H1 (cell line): ENCODE results near the gene CHD6. TPM values are rescaled to one million over a fixed set of nuclear protein-coding genes. Genes with fewer than 3 reads are reported as not detected.

ENCODE experiments used
- CTCF ChIA-PET: fragments of 300-600 bp; sonication (Branson Sonifier 250); formaldehyde crosslinking; loops from one replicate; lab custom pipeline; 2021; ENCODE audit not compliant: partially characterized antibody; lab: Charles Lee
- POLR2A ChIA-PET: fragments of 300-600 bp; sonication (Branson Sonifier 250); formaldehyde crosslinking; loops from one replicate; lab custom pipeline; 2021; ENCODE audit warnings: inconsistent platforms; ENCODE audit not compliant: partially characterized antibody; lab: Charles Lee
- DNase-seq, 2 experiments: peaks; one replicate each; pipeline versions ENCODE4 v3.0.0 to v3.0.0-alpha.2; 2010 to 2022; ENCODE audit warnings: low spot score in 2 of 2, low read depth in 1 of 2, mixed read lengths in 1 of 2
- FAIRE-seq: peaks from 2 replicates; lab custom pipeline; 2011; peaks lifted over from hg19 to GRCh38; lab: Jason Lieb, UNC
- H2AFZ ChIP-seq: 2 replicates; pipeline ENCODE4 v1.8.1; 2012; ENCODE audit warnings: low read length, inconsistent platforms
- H2AK5ac ChIP-seq: 2 replicates; pipeline ENCODE4 v1.6.1; 2013; ENCODE audit warnings: low read depth, low read length
- H2BK120ac ChIP-seq: replicated peaks from 2 replicates; pipeline ENCODE3; 2013; ENCODE audit warnings: low read depth, low read length, inconsistent platforms
- H2BK12ac ChIP-seq: 2 replicates; pipeline ENCODE4 v1.6.1; 2013; ENCODE audit warnings: low read depth, low read length
- H2BK15ac ChIP-seq: 2 replicates; pipeline ENCODE4 v1.6.1; 2013; ENCODE audit warnings: low read length
- H2BK20ac ChIP-seq: 2 replicates; pipeline ENCODE4 v1.6.1; 2013; ENCODE audit warnings: low read length
- H2BK5ac ChIP-seq: 2 replicates; pipeline ENCODE4 v1.6.1; 2013; ENCODE audit warnings: low read depth, low read length
- H3K14ac ChIP-seq: 2 replicates; pipeline ENCODE4 v1.6.1; 2013; ENCODE audit warnings: inconsistent platforms; ENCODE audit not compliant: insufficient read length
- H3K18ac ChIP-seq: 2 replicates; pipeline ENCODE4 v1.6.1; 2013; ENCODE audit warnings: low read length; ENCODE audit errors: extremely low read depth
- H3K23ac ChIP-seq: 2 replicates; pipeline ENCODE4 v1.6.1; 2013; ENCODE audit warnings: inconsistent platforms; ENCODE audit not compliant: insufficient read length
- H3K23me2 ChIP-seq: 2 replicates; pipeline ENCODE4 v1.6.1; 2013; ENCODE audit warnings: low read depth, low read length
- H3K27ac ChIP-seq: 2 replicates; pipeline ENCODE4 v1.6.1; 2011; ENCODE audit warnings: low read depth, low read length, inconsistent platforms
- H3K27me3 ChIP-seq, 4 experiments: replicated peaks in 1 of 4; 1 replicate in 1 of 4; 2 replicates in 3 of 4; pipeline versions ENCODE4 v1.6.1 to v1.8.1; 2011 to 2013; ENCODE audit warnings: low read length in 3 of 4, mild to moderate bottlenecking in 3 of 4, inconsistent platforms in 2 of 4, mixed read lengths in 2 of 4, moderate library complexity in 1 of 4; ENCODE audit not compliant: control insufficient read depth in 3 of 4, insufficient read depth in 3 of 4; ENCODE audit errors: extremely low read depth in 1 of 4
- H3K36me3 ChIP-seq, 4 experiments: 2 replicates each; pipeline versions ENCODE4 v1.6.1 to v1.8.1; 2011 to 2013; ENCODE audit warnings: mild to moderate bottlenecking in 4 of 4, low read length in 3 of 4, moderate library complexity in 2 of 4, control low read depth in 1 of 4, inconsistent platforms in 1 of 4; ENCODE audit not compliant: insufficient read depth in 4 of 4, control insufficient read depth in 2 of 4
- H3K4ac ChIP-seq: replicated peaks from 2 replicates; pipeline ENCODE3; 2013; ENCODE audit warnings: low read length, low read depth, mixed read lengths, inconsistent platforms; ENCODE audit not compliant: insufficient read length
- H3K4me1 ChIP-seq, 4 experiments: replicated peaks in 1 of 4; 1 replicate in 1 of 4; 2 replicates in 3 of 4; pipeline versions ENCODE4 v1.6.1 to v1.8.1; 2011 to 2013; ENCODE audit warnings: low read length in 3 of 4, inconsistent platforms in 2 of 4, mixed read lengths in 1 of 4; ENCODE audit not compliant: insufficient read depth in 4 of 4, control insufficient read depth in 3 of 4
- H3K4me2 ChIP-seq, 2 experiments: 2 replicates each; pipeline versions ENCODE4 v1.6.1 to v1.8.1; 2011 to 2013; ENCODE audit warnings: low read depth in 2 of 2, low read length in 2 of 2, control low read depth in 1 of 2, inconsistent platforms in 1 of 2, mild to moderate bottlenecking in 1 of 2; ENCODE audit not compliant: insufficient read depth in 1 of 2
- H3K4me3 ChIP-seq, 4 experiments: fragments of 200-600, 300-600 bp in 1 of 4; sonication (generic), shearing (Covaris generic), sonication (Bioruptor Twin) in 1 of 4; 2 replicates each; pipeline versions ENCODE4 v1.5.1 to v1.8.1; 2011 to 2016; ENCODE audit warnings: low read length in 4 of 4, low read depth in 3 of 4, control low read depth in 2 of 4, inconsistent platforms in 2 of 4, mild to moderate bottlenecking in 2 of 4, mixed read lengths in 1 of 4, moderate library complexity in 1 of 4; ENCODE audit not compliant: insufficient read depth in 2 of 4; ENCODE audit errors: extremely low read depth in 1 of 4
- H3K56ac ChIP-seq: replicated peaks from 2 replicates; pipeline ENCODE3; 2013; ENCODE audit warnings: low read depth, mild to moderate bottlenecking, mixed read lengths, low read length, inconsistent platforms; ENCODE audit not compliant: insufficient read length
- H3K79me1 ChIP-seq: 2 replicates; pipeline ENCODE4 v1.6.1; 2013; ENCODE audit warnings: low read depth, low read length, control low read depth
- H3K79me2 ChIP-seq, 2 experiments: 2 replicates each; pipeline versions ENCODE4 v1.6.1 to v1.8.1; 2012 to 2013; ENCODE audit warnings: low read length in 2 of 2, mild to moderate bottlenecking in 2 of 2, inconsistent platforms in 1 of 2; ENCODE audit not compliant: insufficient read depth in 2 of 2, control insufficient read depth in 1 of 2
- H3K9ac ChIP-seq, 4 experiments: replicated peaks in 1 of 4; 1 replicate in 1 of 4; 2 replicates in 3 of 4; pipeline versions ENCODE4 v1.6.1 to v1.8.1; 2011 to 2013; ENCODE audit warnings: low read depth in 3 of 4, low read length in 3 of 4, control low read depth in 2 of 4, mild to moderate bottlenecking in 2 of 4, moderate library complexity in 2 of 4, inconsistent platforms in 1 of 4; ENCODE audit errors: extremely low read depth in 1 of 4
- H3K9me3 ChIP-seq, 2 experiments: 2 replicates each; pipeline versions ENCODE4 v1.6.1 to v1.8.1; 2012 to 2013; ENCODE audit warnings: mild to moderate bottlenecking in 2 of 2, moderate library complexity in 2 of 2, control low read depth in 1 of 2, inconsistent platforms in 1 of 2, low read depth in 1 of 2, low read length in 1 of 2, mixed read lengths in 1 of 2; ENCODE audit not compliant: insufficient read depth in 2 of 2
- H4K20me1 ChIP-seq, 2 experiments: replicated peaks in 1 of 2; 2 replicates each; pipeline versions ENCODE3 to v1.8.1; 2011 to 2013; ENCODE audit warnings: inconsistent platforms in 2 of 2, low read length in 2 of 2, mild to moderate bottlenecking in 1 of 2; ENCODE audit not compliant: insufficient read depth in 2 of 2, control insufficient read depth in 1 of 2
- H4K5ac ChIP-seq: 2 replicates; pipeline ENCODE4 v1.6.1; 2013; ENCODE audit warnings: low read length, low read depth, mixed read lengths, inconsistent platforms; ENCODE audit not compliant: insufficient read length
- H4K8ac ChIP-seq: 2 replicates; pipeline ENCODE4 v1.8.0; 2013; ENCODE audit warnings: mild to moderate bottlenecking, moderate library complexity, low read length, inconsistent platforms; ENCODE audit not compliant: insufficient read depth; ENCODE audit errors: extremely low read depth
- H4K91ac ChIP-seq: replicated peaks from 2 replicates; pipeline ENCODE3; 2013; ENCODE audit warnings: low read length, mixed read lengths, inconsistent platforms; ENCODE audit not compliant: insufficient read length
- CBX8 ChIP-seq: fragments of 300-800, 300-1000 bp; sonication (generic); IDR thresholded peaks from 2 replicates; pipeline ENCODE4 v1.7.1; 2016; ENCODE audit warnings: low read depth, low read length, borderline replicate concordance
- JUN ChIP-seq: IDR thresholded peaks from 2 replicates; pipeline ENCODE4 v1.6.1; 2011; ENCODE audit warnings: low read depth, mild to moderate bottlenecking, improper control_type of control experiment, low read length
- WGBS, 2 experiments: shearing (Covaris generic) in 1 of 2; methylation state at CpG; one replicate each; pipeline versions ENCODE4 v1.1.6 to v1.1.7; 2013 to 2015; ENCODE audit warnings: low lambda C conversion rate in 2 of 2, mixed read lengths in 2 of 2, inconsistent platforms in 1 of 2, low coverage in 1 of 2, missing lambda C conversion rate in 1 of 2; ENCODE audit not compliant: insufficient replicate concordance in 2 of 2, insufficient coverage in 1 of 2, insufficient read length in 1 of 2; ENCODE audit errors: extremely low coverage in 1 of 2, missing lambda C conversion rate in 1 of 2; 5-methylcytosine and 5-hydroxymethylcytosine counted together
- polyA plus RNA-seq, 7 experiments: library from polyadenylated mRNA; depleted of rRNA in 3 of 7; stranded (reverse) in 5 of 7; unstranded in 2 of 7; fragments of >200 nt in 5 of 7; fragments of 200-250 nt in 2 of 7; gene quantifications; 1 replicate in 5 of 7; 2 replicates in 1 of 7; 4 replicates in 1 of 7; pipeline versions ENCODE4 v1.2.1 to v1.2.3, GENCODE V29; 2011 to 2013; ENCODE audit warnings: missing spikeins in 2 of 7, mixed read lengths in 2 of 7
- total RNA-seq: library from RNA; stranded (reverse); fragmentation: NEBNext Ultra II Directional; extraction: Animal tissue kit (Norgen Biotek cat#: 25700); gene quantifications from 2 replicates; pipeline ENCODE4 v1.2.1, GENCODE V29; 2021

CHD6 gene
- total and polyA plus RNA-seq, 2 of the 8 experiments (the other 6 are each of a cell fraction or from before 2014, with no cell fraction given) = 11.1 to 62.9 TPM

DNA sequence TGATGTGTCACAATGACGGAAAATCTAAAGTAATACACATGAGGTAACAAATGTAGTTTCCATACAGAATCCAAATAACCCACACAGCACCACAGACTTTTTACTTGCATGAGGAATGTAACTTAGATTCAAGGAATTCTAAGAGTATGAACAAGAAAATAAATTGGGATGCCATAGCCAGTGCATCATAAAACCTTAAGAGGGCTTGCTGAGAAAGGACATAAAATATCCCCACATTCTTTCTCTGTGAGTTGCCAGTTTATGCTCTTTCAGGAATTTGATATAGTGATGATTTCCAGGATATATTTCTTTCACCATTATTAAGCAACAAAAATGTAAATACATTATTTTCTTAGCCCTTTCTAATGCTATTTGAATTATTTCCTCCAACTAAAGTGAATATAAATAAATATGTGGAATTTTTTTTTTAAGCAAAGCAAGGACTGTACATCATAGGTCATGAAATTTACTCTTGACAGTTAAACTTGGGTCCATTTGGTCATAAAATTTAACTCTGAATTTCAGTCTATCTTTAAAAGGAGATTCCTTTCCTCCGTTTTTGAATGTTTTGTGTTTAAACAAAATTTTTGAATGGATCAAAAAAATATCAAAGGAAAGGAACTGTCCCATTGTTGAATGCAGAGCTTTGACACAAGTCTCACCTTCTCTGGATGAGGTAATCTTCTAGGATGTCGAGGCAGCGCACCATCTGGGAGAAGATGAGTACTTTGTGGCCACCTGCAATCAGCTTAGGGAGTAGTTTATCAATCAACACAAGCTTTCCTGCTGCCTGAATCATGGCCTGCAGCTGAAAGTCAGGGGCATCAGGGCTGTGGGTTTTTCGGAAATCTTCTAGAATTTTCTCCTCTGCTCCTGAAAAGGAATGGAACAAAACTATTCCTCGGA is 135.3 kb downstream of the CHD6 start:
- 87% methylated on average over 6 of the region's 6 CpGs; no CpG with 5 or more reads in 1 of the 2 experiments for WGBS, 2 experiments
- TF ChIP-seq CBX8 = no peak
- TF ChIP-seq JUN = no peak
- H3K9ac ChIP-seq = no peak overlapping the region
- H4K20me1 ChIP-seq = peaks cover 0 to 4% of the 10 kb centered on the region in 2 experiments
- no peak overlapping the region for H3K14ac ChIP-seq
- H3K18ac ChIP-seq = no peak overlapping the region
- H3K4me3 ChIP-seq = no peak overlapping the region
- no peak overlapping the region for H2AK5ac ChIP-seq
- no peak overlapping the region for H2BK12ac ChIP-seq
- POLR2A ChIA-PET = interaction anchor here (1.1 kb wide), 1 partner anchor 18 kb away, joined by 3 read pairs; no protein-coding TSS in a partner anchor
- no peaks in the 10 kb centered on the region; the same call in 1 of the 2 replicates for H3K79me1 ChIP-seq
- FAIRE-seq = no peak
- H3K4me1 ChIP-seq = no peaks in the 10 kb centered on the region
- CTCF ChIA-PET = no interaction called here
- H4K5ac ChIP-seq = no peak overlapping the region
- no peak overlapping the region for H3K4ac ChIP-seq
- H2BK120ac ChIP-seq = no peak overlapping the region
- H2AFZ ChIP-seq = no peak overlapping the region
- no peak overlapping the region for H3K27ac ChIP-seq
- H3K9me3 ChIP-seq = no peaks in the 10 kb centered on the region
- peaks cover 15 to 68% (median 41%) of the 10 kb centered on the region in 4 experiments; a peak in 7 of 8 replicates for H3K36me3 ChIP-seq
- DNase-seq = no peak
- H2BK15ac ChIP-seq = no peak overlapping the region
- H4K91ac ChIP-seq = no peak overlapping the region
- H3K23ac ChIP-seq = no peak overlapping the region
- no peak overlapping the region for H3K4me2 ChIP-seq
- H3K27me3 ChIP-seq = no peaks in the 10 kb centered on the region
- H3K23me2 ChIP-seq = no peaks in the 10 kb centered on the region
- no peaks in the 10 kb centered on the region for H3K79me2 ChIP-seq
- no peak overlapping the region for H4K8ac ChIP-seq
- H3K56ac ChIP-seq = no peak overlapping the region
- H2BK5ac ChIP-seq = no peak overlapping the region
- H2BK20ac ChIP-seq = no peak overlapping the region
